ENCODE measurements around the gene SLC4A4.

Gene SLC4A4

GRCh38 chr4:71532407-71532806 lies 193.6 kb downstream of the SLC4A4 start:
- no peak for DNase-seq (ENCODE audit: low read depth in 1 of 2, low spot score in 1 of 2)

DNA sequence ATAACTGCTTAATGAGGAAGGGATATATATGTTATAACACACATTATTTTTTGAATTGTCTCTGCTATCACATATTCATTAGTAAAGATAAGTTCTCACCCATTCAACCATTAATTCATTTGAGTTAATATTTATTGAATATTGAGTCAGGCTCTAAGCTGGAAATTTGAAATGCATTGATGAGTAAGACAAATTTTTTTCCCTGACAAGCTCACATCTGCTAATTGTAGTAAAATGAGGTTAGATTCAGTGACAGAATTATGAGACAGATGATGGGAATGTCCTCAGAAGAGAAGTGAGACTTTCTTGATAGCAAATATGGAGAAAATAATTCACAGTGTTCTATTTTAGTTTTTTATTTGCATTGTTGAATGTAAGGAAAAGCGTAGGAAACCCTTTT lies 194.3 kb downstream of the SLC4A4 start:
- no peak for DNase-seq (ENCODE audit: low read depth in 1 of 2, low spot score in 1 of 2)

DNA sequence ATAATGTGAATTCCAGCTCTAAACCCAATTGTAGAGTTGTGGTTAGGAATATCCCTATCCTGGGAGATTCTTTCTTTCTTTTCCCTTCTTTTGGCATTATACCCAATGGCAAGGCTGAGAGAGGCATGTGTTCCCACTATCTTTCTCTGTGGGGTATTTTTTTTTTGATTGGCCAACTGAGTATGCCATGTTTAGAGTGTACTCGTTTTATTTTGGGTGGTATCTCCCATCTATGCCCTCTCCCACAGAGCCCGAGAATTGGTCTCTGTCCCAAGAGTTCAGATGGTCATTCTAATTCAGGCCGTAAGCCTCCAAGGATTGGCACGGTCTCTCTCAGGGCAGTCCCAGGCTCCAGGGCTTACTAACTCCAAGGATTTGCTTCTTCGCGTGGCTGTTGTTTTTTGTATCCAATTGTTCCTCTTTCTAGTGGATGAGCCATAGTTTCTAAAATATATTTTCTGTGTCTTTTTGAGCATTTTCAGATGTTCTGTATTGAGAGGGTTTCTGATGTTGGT lies 198.8 kb downstream of the SLC4A4 start:
- DNase-seq (ENCODE audit: low read depth in 1 of 2, low spot score in 1 of 2): no peak

GRCh38 chr4:71538528-71538927 lies 199.7 kb downstream of the SLC4A4 start:
- DNase-seq (ENCODE audit: low read depth in 1 of 2, low spot score in 1 of 2): no peak

GRCh38 chr4:71540749-71541269 lies 202.0 kb downstream of the SLC4A4 start:
- no peak for DNase-seq (ENCODE audit: low read depth in 1 of 2, low spot score in 1 of 2)

DNA sequence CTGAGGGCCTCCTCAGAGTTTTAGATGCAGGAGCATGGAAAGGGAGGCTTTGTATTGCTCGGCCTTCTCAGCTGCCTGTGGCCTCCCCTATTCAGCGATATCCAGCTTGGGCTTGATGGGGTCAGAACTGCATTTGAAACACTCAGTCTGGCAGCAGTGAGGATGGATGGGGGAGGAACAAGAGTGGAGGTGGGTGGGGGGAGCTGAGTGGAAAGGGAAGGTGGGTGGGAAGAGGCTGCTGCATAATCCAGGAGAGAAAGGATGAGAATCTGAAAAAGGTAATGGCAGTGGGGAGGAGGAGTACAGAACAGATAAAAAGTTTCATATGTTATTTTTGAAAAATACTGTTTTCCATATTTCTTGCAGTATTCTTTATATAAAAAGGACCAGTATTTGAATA lies 202.7 kb downstream of the SLC4A4 start:
- DNase-seq (ENCODE audit: low read depth in 1 of 2, low spot score in 1 of 2): no peak

DNA sequence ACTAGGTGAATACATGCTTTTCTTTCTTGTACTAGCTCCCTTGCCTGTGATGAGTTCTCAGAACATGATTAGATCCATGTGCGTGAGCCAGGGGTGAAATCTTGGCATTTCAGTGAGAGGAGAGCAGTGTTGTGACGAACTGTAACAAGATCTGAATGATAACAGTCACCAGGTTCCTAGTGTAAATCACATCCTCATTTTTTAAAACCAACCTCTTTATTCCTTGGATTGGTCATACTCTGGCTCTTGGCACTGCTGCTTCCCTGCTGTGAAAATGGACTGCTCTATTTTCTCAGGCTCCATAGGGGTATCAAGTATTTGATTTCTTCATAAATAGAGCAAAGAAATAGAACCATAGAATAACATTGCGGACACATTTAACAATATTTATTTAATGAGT lies 206.3 kb downstream of the SLC4A4 start:
- DNase-seq (ENCODE audit: low read depth in 1 of 2, low spot score in 1 of 2): no peak

GRCh38 chr4:71549516-71550160 lies 210.8 kb downstream of the SLC4A4 start:
- DNase-seq (ENCODE audit: low read depth in 1 of 2, low spot score in 1 of 2): no peak

DNA sequence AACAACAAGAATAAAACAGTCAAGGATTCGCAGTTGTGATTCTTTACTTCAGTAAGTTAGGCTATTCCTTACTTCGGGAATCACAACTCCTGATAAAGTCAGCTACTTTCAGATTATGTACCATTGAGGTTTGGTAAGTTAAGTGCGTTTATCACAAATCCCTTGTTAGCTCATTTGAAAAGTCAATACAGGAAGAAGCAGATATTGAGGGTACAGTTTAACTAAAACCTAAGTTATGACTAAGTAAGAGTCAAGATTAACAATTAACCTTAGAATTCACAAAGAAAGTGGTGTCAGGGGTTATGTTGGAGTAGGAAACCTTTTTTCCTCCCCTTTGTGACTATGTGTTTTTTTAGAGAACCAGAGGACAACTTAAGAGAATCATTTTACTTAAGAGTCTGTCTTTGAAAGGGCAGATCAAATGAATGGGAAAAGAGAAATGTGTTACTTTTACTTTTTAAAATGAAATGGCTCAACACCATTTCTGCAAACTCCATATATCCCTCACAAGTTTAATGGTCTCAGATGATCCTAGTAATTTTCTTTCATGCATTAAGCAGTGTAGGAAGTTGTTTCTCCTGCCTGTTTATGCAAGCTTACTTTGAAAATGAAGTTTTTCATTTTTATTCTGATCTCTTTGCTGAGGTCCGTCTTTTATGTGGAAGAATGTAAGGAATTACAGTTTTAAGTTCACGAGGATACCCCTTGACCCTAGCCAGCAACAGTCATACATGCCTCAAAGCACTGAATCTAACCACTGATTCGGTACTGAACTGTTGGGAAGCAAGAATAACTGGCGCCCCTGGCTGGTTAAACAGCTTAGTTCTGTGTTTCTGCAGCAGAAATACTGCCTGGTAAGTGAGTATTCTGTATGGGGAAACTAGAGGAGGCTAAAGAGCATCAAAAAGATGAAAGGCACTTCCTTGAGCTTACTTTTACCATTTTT lies 211.7 kb downstream of the SLC4A4 start:
- no peak for DNase-seq (ENCODE audit: low read depth in 1 of 2, low spot score in 1 of 2)

DNA sequence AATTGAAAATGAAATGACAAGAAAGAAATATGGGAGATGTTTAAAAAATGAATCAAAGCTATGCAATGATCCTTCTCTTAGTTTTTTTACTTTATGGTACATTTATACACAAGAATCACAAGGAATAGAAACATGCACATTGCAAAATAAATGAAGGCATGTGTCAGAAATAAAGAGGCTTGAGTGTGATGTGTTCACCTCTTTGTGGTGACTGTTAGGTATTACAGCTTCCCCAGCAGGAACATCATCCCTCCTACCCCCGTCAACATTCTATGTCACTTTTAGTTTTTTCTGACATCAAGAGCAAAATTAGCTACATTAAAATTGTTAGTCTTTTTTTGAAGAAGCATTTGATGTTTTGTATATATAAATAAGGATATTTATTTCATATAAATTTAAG lies 214.8 kb downstream of the SLC4A4 start:
- DNase-seq (ENCODE audit: low read depth in 1 of 2, low spot score in 1 of 2): no peak

DNA sequence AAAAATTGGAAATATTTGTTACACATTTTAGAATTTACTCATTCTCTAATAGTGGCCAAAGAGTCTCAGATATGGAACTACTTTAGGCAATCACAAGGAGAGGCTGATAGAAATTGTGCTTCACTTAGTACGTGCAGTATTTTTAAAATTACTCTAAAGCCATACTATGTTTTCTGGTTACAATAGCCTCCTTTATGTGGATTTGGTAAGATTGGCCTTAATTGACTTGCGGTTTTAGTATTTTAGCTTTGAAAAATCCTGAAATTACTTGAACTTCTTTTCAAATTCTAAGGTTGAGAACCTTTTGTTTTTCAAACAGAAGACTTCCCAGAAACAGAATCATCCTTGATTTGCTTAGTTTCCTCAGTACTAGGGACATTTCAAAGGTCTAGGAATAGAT lies 215.2 kb downstream of the SLC4A4 start:
- DNase-seq (ENCODE audit: low read depth in 1 of 2, low spot score in 1 of 2): no peak

GRCh38 chr4:71558248-71558647 lies 219.4 kb downstream of the SLC4A4 start:
- DNase-seq (ENCODE audit: low read depth in 1 of 2, low spot score in 1 of 2): no peak

DNA sequence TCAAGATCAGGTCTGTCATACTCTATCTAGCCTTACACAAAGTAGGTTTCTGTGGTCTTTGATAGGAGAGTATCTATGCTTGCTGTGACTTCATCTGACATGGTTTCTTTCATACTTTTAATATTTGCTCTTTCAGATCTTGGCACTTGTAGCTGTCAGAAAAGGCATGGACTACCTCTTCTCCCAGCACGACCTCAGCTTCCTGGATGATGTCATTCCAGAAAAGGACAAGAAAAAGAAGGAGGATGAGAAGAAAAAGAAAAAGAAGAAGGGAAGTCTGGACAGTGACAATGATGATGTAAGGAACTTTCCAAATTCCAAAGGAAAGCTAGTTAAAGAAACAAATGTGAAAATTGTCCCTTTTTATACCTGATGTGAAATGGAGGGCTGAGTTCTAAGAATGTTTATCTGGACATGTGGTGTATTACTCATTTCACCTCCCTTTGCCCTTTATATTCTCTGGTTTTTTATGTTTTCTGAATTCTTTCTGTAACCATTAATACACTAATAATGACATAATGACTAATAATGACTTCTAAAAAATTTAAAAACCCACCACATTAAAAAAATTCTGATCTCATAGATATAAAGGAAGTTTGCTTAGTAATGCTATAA lies 221.2 kb downstream of the SLC4A4 start:
- DNase-seq (ENCODE audit: low read depth in 1 of 2, low spot score in 1 of 2): no peak

GRCh38 chr4:71564775-71565174 lies 226.0 kb downstream of the SLC4A4 start:
- DNase-seq (ENCODE audit: low read depth in 1 of 2, low spot score in 1 of 2): no peak

DNA sequence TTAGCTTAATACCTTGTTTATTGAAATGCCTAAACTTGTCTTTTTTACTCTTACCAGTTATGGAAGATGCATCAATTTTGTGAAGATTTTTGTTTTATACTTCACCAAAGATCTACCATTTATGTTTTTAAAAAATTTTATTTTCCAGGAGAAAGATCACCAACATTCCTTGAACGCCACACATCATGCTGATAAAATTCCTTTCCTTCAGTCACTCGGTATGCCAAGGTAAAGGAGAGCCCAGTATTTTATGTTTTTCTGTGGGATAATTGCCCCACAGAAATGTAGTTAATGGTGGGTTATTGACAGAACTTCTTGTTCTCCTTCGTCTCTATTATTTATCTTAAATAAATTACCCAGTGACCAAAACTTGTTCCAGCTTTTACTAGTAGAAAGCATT lies 228.0 kb downstream of the SLC4A4 start:
- no peak for DNase-seq (ENCODE audit: low read depth in 1 of 2, low spot score in 1 of 2)

DNA sequence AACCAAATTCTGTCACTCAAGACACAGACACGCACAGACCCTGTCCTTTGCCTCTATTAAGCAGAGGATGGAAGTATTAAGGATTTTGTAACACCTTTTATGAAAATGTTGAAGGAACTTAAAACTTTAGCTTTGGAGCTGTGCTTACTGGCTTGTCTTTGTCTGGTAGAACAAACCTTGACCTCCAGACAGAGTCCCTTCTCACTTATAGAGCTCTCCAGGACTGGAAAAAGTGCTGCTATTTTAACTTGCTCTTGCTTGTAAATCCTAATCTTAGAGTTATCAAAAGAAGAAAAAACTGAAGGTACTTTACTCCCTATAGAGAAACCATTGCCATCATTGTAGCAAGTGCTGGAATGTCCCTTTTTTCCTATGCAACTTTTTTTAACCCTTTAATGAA lies 229.3 kb downstream of the SLC4A4 start:
- no peak for DNase-seq (ENCODE audit: low read depth in 1 of 2, low spot score in 1 of 2)

- no peak for DNase-seq (ENCODE audit: low read depth in 1 of 2, low spot score in 1 of 2)
These were observed 231.7 kb downstream of the SLC4A4 start for GRCh38 chr4:71570492-71570891.

DNA sequence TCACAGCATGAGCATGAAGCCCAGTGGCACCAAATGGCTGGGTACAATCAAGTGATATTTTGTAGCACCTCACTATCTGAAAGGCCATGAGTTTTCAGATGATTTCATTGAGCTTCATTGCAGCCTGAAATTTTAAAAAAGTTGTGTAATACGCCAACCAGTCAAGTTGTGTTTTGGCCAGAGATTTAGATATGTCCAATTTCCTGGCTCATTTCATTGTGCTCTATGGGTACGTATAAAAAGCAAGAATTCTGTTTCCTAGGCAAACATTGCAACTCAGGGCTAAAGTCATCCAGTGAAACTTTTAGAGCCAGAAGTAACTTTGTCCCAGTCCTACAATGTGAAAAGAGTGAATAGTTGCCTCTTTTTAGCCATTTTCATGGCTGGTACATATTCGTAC lies 232.5 kb downstream of the SLC4A4 start:
- no peak for DNase-seq (ENCODE audit: low read depth in 1 of 2, low spot score in 1 of 2)

DNA sequence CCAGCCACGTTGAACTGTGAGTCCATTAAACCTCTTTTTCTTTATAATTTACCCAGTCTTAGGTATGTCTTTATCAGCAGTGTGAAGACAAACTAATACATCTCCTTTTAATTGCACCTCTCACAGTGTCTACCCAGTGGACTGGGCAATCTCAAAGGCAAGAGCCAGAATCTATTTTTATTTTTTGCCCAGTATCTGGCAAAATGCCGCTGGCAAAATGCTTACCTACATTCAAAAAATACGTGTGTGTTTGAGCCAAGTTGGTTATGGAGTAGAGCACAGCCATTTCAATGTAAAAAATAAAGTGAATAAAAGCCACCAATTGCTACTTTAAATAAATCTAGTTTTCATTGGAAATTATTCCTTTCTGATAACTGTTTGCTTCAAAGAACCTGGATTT lies 245.2 kb downstream of the SLC4A4 start:
- DNase-seq (ENCODE audit: low read depth in 1 of 2, low spot score in 1 of 2): no peak

GRCh38 chr4:71584585-71584984 lies 245.8 kb downstream of the SLC4A4 start:
- DNase-seq (ENCODE audit: low read depth in 1 of 2, low spot score in 1 of 2): no peak

DNA sequence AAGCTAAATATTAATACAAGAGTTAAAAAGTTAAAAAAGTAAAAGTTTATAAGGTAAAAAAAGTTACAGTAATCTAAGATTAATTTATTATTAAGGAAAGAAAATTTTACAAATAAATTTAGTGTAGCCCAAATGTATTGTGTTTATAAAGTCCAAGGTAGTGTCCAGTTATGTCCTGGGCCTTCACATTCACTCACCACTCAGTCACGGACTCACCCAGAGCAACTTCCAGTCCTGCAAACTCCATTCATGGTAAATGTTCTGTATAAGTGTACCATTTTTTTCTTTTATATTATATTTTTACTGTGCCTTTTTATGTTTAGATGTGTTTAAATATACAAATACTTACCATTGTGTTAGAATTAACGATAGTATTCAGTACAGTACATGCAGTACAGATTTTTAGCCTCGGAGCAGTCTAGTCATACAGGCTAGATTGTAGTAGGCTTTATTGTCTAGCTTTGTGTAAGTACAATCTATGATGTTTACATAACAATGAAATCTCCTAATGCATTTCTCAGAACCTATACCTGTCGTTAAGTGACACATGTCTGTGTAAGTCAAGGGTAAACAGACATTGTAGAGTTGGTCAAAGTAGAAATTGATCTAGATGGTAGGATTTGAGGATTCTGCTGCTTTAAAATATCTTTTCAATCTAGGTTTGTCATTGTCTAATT lies 247.4 kb downstream of the SLC4A4 start:
- DNase-seq (ENCODE audit: low read depth in 1 of 2, low spot score in 1 of 2): no peak
